DOHH2 (cell line): ENCODE results near the gene HDLBP.

Source experiments
- H3F3A ChIP-seq: fragments of 200-600 bp; sonication (generic), shearing (Covaris generic); 2 replicates; pipeline ENCODE4 v1.6.0; 2016; ENCODE audit warnings: antibody characterized with exemption, mild to moderate bottlenecking; ENCODE audit not compliant: control insufficient read depth, insufficient read depth
- H3K27ac ChIP-seq: fragments of 200-600 bp; sonication (generic); 2 replicates; pipeline ENCODE4 v1.5.1; 2014; ENCODE audit warnings: low read depth, mild to moderate bottlenecking, low read length, moderate library complexity
- H3K27me3 ChIP-seq: fragments of 200-600 bp; sonication (generic); 2 replicates; pipeline ENCODE4 v1.6.1; 2014; ENCODE audit warnings: mild to moderate bottlenecking, low read length, mixed read lengths; ENCODE audit not compliant: control insufficient read depth
- H3K36me3 ChIP-seq: fragments of 200-600 bp; sonication (generic); 2 replicates; pipeline ENCODE4 v1.6.1; 2014; ENCODE audit warnings: mild to moderate bottlenecking, low read length, moderate library complexity, mixed read lengths; ENCODE audit not compliant: control insufficient read depth
- H3K4me1 ChIP-seq: fragments of 200-600 bp; sonication (generic); 2 replicates; pipeline ENCODE4 v1.6.1; 2014; ENCODE audit warnings: mild to moderate bottlenecking, low read length, mixed read lengths; ENCODE audit not compliant: control insufficient read depth
- H3K4me2 ChIP-seq: fragments of 200-600 bp; sonication (generic); 2 replicates; pipeline ENCODE4 v1.6.0; 2014; ENCODE audit warnings: mild to moderate bottlenecking, low read length, moderate library complexity
- H3K4me3 ChIP-seq: fragments of 200-600 bp; sonication (generic); 2 replicates; pipeline ENCODE4 v1.5.1; 2014; ENCODE audit warnings: mild to moderate bottlenecking, low read length, mixed read lengths
- H3K79me2 ChIP-seq: fragments of 200-600 bp; sonication (generic); 2 replicates; pipeline ENCODE4 v1.6.1; 2014; ENCODE audit warnings: mild to moderate bottlenecking, low read length, mixed read lengths; ENCODE audit not compliant: control insufficient read depth
- H3K9me2 ChIP-seq: fragments of 200-600 bp; sonication (generic); replicated peaks from 2 replicates; pipeline ENCODE4 v1.6.1; 2014; ENCODE audit warnings: mild to moderate bottlenecking, low read length, mixed read lengths; ENCODE audit not compliant: control insufficient read depth
- H3K9me3 ChIP-seq: fragments of 200-600 bp; sonication (generic); 2 replicates; pipeline ENCODE4 v1.6.1; 2014; ENCODE audit warnings: antibody characterized with exemption, low read length, mixed read lengths; ENCODE audit not compliant: control insufficient read depth, insufficient read depth
- H4K20me1 ChIP-seq: fragments of 200-600 bp; sonication (generic); 2 replicates; pipeline ENCODE4 v1.6.0; 2014; ENCODE audit warnings: low read depth, mild to moderate bottlenecking, antibody characterized with exemption, low read length, moderate library complexity; ENCODE audit not compliant: control insufficient read depth, insufficient read depth
- CTCF ChIP-seq: fragments of 200-600 bp; sonication (generic); IDR thresholded peaks from one replicate; pipeline ENCODE4 v1.5.1; 2014; ENCODE audit warnings: antibody characterized with exemption, mild to moderate bottlenecking, low read depth, low read length; ENCODE audit not compliant: poor library complexity, severe bottlenecking
- EZH2phosphoT487 ChIP-seq: fragments of 200-600 bp; sonication (generic); IDR thresholded peaks from 2 replicates; pipeline ENCODE4 v1.6.1; 2017; ENCODE audit warnings: borderline replicate concordance, mild to moderate bottlenecking, antibody characterized with exemption, low read length, moderate library complexity, mixed read lengths

HDLBP gene

GRCh38 chr2:241227594-241227993, 87.9 kb downstream of the HDLBP start:
- TF ChIP-seq CTCF (no peak), EZH2phosphoT487 (no peak)
- H3K79me2 ChIP-seq: no peaks in the 10 kb centered on the region
- H3K4me1 ChIP-seq: 0 out of 2 replicates have a peak, but pooled peaks cover 5% of the 10 kb centered on the region
- no peaks in the 10 kb centered on the region for H3K9me3 ChIP-seq
- H3K36me3 ChIP-seq: peaks cover 47% of the 10 kb centered on the region
- H3K4me2 ChIP-seq: no peak overlapping the region
- H3K27me3 ChIP-seq: no peaks in the 10 kb centered on the region
- no peaks in the 10 kb centered on the region for H3F3A ChIP-seq
- no peak overlapping the region for H3K27ac ChIP-seq
- no peak overlapping the region for H3K4me3 ChIP-seq
- no peaks in the 10 kb centered on the region for H3K9me2 ChIP-seq
- no peaks in the 10 kb centered on the region; the same call in 1 of the 2 replicates for H4K20me1 ChIP-seq

- no peaks in the 10 kb centered on the region; the same call in 1 of the 2 replicates for H4K20me1 ChIP-seq
- 0 out of 2 replicates have a peak, but pooled peaks cover 5% of the 10 kb centered on the region for H3K4me1 ChIP-seq
- H3K27ac ChIP-seq: no peak overlapping the region
- no peaks in the 10 kb centered on the region for H3K9me3 ChIP-seq
- no peak overlapping the region for H3K4me3 ChIP-seq
- no peaks in the 10 kb centered on the region for H3K27me3 ChIP-seq
- H3K9me2 ChIP-seq: no peaks in the 10 kb centered on the region
- no peaks in the 10 kb centered on the region for H3K79me2 ChIP-seq
- peaks cover 45% of the 10 kb centered on the region for H3K36me3 ChIP-seq
- no peak overlapping the region for H3K4me2 ChIP-seq
- TF ChIP-seq EZH2phosphoT487 (no peak), CTCF (no peak)
- H3F3A ChIP-seq: peaks cover 2% of the 10 kb centered on the region; the same call in 1 of the 2 replicates
These were observed 88.5 kb downstream of the HDLBP start for GRCh38 chr2:241226723-241227572.

DNA sequence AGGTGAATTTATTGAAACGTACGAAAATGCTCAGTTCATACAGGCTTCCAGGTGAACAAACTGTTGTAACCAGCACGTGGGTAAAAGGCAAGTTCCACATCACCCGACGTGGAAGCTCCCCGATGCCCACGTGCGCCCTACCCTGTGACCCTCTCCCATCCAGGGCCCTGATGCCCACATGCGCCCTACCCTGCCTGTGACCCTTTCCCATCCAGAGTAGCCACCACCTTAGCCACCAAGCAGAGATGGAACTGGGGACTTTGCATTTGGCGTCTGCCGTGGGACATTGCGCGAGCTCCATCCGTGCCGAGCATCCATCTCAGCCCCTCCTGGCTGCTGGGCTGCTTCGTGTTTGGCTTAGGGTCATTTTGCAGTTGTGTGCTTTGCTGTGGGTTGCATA, 89.5 kb downstream of the HDLBP start:
- Histone ChIP-seq H3K9me2 (no peaks in the 10 kb centered on the region), H3K9me3 (no peaks in the 10 kb centered on the region), H4K20me1 (no peaks in the 10 kb centered on the region; the same call in 1 of the 2 replicates), H3K27ac (no peak overlapping the region), H3K79me2 (no peaks in the 10 kb centered on the region), H3F3A (peaks cover 2% of the 10 kb centered on the region; the same call in 1 of the 2 replicates), H3K4me1 (0 out of 2 replicates have a peak, but pooled peaks cover 5% of the 10 kb centered on the region), H3K27me3 (no peaks in the 10 kb centered on the region), H3K4me2 (no peak overlapping the region), H3K4me3 (no peak overlapping the region), H3K36me3 (peaks cover 39% of the 10 kb centered on the region)
- TF ChIP-seq EZH2phosphoT487 (no peak), CTCF (no peak)
